Activated T-cell treated with anti-CD3 and anti-CD28 coated beads for 1 hour (primary cell): Measurements from ENCODE around the gene CRTAP.
"Not testable (repeated sequence)": the region's sequence is repeated elsewhere in the genome, so short reads cannot be mapped to it uniquely, and the experiment has no call there.

ENCODE experiments used
- DNase-seq: peaks from one replicate; pipeline ENCODE4 v3.0.0-alpha.2; 2020; ENCODE audit warnings: low read depth

CRTAP gene

DNA sequence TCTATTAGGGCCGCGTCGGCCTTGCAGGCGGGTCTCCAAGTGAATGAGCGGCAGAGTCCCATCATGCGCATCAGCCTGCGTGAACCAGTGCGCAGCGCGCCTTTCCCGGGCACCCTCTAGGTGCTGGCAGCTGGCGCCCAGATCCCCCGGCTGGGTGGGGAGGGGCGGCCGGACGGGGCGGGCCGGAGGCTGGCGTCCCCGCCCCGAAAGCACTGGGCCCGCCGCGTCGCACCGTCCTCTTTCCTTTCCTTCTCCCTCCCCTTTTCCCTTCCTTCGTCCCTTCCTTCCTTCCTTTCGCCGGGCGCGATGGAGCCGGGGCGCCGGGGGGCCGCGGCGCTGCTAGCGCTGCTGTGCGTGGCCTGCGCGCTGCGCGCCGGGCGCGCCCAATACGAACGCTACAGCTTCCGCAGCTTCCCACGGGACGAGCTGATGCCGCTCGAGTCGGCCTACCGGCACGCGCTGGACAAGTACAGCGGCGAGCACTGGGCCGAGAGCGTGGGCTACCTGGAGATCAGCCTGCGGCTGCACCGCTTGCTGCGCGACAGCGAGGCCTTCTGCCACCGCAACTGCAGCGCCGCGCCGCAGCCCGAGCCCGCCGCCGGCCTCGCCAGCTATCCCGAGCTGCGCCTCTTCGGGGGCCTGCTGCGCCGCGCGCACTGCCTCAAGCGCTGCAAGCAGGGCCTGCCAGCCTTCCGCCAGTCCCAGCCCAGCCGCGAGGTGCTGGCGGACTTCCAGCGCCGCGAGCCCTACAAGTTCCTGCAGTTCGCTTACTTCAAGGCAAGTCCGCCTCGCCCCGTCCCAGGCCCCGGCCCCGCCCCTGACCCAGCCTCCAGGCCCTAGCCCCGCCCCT is at the start of gene CRTAP:
Gene CRTAP, plus strand, starts transcription at position 243 of the 850 bp plus-strand sequence. Its CDS starts 64 bp downstream, at position 307.
- peak; percentile 79 for DNase-seq

DNA sequence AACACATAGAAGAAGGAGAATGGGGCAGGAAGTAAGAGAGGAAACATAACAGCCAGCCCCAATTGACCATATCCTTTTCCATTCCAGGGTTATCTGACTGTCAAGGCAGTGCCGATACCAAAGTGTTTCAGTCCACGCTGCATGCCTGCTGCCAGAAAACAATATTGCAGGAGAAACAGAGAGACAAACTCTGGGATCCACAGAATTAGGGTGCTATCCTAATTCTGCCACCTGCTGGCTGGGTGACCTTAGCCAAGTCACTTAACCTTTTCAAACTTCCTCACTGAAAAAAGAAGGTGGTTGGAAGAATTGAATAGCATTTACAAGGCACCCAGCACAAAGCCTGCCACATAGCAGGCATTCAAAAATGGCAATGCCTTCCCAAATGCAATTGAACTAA is 48.9 kb upstream of the CRTAP start:
- no peak for DNase-seq

DNA sequence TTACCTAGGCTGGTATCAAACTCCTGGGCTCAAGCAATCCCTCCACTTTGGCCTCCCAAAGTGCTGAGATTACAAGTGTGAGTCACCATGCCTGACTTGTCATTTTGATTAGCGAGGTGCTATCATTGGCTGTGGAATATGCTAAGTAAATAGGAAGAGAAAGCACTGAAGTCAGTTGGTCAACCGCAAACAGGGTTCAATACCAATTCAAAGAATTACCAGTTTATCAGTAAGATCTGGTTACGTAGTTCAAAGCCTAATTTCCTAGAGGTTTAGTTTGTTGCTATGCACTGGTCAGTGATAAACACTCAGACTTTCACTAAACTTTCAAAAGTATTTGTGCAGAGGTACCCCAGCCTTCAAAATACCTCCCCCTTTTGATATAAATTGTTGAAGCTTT is 46.3 kb upstream of the CRTAP start:
- no peak for DNase-seq

DNA sequence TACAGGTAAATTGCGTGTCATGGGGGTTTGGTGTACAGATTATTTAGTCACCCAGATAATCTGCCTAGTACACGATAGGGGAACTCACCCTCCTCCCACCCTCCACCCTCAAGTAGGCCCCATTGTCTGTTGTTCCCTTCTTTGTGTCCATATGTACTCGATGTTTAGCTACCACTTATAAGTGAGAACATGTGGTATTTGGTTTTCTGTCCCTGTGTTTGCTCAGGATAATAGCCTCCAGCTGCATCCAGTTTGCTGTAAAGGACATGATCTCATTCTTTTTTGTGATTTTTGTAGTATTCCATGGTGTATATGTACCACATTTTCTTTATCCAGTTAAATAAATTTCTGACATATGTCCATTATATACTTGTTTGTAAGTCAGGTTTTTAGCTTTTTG is 44.0 kb upstream of the CRTAP start:
- DNase-seq, result not testable (repeated sequence)

DNA sequence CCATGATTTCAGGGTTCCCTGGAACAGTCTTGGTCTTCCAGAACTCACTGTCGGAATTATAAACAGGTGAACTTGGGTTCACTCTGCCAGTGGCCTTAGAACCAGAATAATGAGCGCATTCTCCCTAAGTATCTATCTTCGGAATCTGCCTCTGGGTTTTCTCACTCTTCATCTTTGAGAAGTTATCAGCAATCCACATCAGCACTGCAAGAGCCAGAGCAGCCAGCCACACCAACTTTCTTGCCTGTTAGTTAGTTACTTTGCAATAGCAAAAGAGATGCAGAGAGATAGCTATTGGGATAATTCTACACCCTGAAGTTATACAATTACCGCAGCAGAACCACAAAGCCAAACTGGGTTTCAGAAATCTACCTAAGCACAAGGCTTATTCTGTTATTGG is 42.6 kb upstream of the CRTAP start:
- no peak for DNase-seq

DNA sequence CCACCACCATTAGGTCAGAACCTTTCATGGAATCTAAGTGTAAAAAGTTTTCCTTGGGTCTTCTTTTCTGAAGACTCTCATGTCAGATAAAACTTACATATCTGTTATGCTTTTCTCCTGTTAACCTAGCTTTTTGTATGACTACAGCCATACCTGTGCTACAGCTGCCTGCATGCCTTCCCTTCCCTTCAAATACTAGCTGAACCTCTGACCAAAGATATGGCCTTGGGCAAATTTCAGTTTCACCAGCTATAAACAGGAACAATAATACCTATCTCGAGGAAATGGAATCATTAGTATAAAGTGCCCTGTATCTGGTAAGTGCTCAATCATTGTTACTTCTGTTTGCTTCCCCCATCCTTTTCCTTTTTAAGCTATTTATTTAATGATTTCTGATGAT is 41.9 kb upstream of the CRTAP start:
- no peak for DNase-seq

DNA sequence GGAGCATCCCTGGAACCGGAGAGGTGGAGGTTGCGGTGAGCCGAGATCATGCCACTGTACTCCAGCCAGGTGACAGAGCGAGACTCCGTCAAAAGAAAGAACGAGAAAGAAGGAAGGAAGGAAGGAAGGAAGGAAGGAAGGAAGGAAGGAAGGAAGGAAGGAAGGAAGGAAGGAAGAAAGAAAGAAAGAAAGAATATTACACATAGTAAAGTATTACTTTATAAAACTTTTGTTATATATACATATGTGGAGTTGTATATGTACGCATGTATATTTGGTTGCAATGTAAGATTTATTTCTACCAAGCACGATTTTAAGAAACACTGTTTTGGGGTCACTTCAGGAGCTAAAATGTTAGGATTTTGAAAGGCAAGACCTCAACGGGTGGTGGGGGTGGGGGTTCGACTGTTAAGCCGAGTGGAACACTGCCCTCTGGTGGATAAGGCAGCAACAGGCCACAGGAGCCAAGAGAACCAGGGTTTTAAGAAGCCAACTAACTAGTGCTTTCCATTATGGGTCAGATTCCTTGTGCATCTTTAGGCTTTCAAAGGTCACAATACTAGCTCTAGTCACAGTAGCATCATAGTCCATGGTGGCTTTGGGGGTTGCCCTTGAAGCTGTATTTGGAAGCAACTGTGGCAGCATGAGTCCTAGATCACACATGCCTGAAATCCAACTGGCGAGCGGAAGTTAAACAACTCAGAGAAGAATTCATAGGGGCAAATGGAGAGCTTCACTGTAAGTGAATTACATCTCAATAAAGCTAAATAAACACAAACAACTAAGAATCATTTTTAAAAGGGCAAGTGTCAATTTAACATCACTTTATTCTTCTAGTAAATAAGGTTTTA is 39.4 kb upstream of the CRTAP start:
- DNase-seq, result peak; percentile 61

DNA sequence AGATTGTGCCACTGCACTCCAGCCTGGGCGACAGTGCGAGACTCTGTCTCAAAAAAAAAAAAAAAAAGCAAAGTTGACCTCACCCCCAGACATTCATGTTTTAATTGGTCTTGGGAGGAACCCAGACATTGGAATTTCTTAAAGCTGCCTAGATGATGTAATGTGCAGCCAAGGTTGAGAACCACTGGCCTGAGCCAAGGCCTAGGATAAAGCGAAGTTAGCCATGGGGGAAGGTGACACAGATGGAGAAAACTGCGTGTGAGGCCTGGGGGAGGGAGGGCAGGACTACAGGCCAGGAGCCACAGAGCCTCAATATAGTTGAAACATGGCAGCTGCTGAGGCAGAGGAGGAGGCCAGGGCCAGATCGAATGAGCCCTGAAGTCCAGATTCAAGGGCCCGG is 37.8 kb upstream of the CRTAP start:
- DNase-seq, result no peak

DNA sequence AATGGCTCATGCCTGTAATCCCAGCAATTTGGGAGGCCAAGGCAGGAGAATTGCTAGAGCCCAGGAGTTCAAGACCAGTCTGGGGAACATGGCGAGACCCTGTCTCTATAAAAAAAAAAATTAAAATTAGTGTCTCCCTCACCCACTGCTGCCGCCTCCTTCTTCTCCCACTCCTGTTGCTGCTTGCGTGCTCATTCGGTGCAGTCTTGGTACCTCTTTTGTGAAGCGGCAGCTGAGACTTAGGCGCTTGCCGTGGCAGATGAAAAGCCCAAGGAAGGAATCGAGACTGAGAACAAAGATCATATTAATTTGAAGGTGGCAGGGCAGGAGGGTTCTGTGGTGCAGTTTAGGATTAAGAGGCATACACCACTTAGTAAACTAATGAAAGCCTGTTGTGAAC is 36.9 kb upstream of the CRTAP start:
- DNase-seq, result no peak

DNA sequence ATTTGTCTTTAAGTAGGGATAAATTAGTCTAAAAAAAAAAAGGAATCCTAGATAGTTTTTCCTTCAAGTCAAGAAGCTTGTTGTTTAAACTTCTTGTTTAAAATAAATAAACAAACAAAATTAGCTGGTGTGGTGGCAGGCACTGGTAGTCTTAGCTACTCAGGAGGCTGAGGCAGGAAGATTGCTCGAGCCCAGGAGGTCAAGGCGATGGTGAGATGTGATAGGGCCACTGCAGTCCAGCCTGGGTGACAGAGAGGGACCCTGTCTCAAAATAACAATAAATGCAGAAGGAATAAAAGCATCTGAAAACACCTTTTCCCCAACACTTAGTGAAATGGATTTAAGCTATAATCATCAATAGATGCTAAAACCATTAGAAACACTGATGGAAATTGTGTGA is 35.8 kb upstream of the CRTAP start:
- no peak for DNase-seq

DNA sequence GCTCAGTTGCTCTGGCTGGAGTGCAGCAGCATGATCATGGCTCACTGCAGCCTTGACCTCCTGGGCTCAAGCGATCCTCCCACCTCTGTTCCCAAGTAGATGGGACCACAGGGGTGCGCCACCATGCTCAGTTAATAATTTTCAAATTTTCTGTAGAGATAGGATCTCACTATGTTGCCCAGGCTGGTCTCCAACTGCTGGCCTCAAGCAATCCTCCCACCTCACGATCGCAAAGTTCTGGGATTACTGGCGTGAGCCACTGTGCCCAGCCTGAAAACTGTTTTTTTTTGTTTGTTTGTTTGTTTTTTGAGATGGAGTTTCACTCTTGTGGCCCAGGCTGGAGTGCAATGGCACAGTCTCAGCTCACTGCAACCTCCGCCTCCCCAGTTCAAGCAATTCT is 34.0 kb upstream of the CRTAP start:
- DNase-seq, result not testable (repeated sequence)

DNA sequence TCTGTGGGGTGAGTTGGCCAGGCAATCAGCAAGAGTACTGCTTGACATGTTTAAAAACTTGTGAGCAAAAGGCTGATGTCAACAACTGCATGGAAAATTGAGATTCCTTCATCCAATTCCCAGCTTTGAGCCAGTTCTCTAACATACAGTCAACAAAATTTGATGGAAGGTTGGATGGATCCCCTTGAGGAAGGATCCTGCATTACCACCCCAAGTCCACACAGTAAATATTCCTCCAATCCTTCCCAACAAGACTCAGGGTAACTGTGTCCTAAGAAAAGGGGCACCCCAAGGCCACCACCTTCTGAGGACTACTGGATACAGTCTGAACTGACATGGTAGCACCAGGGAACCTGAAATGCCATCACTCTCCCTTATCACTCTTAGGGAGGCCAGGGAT is 32.0 kb upstream of the CRTAP start:
- DNase-seq, result no peak

DNA sequence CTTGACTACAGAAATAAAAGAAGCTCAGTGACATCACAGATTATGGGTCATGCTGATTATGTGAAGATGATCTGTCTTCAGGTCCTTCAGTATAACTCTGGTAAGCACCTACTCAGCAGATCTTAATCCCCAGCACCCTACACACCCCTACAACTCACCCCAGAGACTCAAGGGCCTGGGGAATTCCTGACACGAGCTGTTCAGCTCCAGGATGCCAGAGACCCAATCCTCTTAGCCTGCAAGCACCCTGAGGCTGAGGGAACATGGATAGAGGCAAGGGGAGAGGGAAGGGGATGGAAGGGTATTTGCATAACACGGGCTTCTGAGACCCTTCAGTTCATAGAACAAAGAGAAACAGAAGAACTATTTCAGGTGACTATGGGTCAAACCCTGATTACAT is 29.9 kb upstream of the CRTAP start:
- no peak for DNase-seq

DNA sequence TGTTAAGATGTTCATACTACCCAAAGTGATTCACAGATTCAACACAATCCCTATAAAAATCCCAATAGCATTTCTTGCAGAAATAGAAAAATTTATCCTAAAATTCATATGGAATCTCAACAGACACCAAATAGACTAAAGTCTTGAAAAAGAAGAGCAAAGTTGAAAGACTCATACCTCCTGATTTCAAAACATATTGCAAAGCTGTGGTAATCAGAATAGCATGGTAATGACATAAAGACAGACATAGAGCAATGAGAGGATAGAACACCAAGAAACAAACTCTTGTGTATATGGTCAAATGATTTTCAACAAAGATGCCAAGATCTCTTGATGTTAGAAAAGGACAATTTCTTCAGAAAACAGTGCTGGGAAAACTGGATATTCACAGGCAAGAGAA is 25.1 kb upstream of the CRTAP start:
- no peak for DNase-seq

DNA sequence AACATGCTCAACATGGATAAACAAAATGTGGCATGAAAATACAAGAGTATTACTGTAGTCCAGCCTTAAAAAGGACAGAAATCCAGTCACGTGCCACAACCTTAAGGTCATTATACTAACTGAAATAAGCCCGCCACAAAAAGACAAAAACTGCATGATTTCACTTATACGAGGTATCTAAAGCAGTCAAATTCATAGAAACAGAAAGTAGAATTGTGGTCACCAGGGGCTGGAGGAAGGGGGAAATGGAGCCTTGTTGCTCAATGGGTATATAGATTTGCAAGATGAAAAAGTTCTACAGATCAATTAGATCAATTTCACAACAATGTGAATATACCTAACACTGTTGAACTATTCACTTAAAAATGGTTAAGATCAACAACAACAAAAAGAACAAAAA is 24.3 kb upstream of the CRTAP start:
- DNase-seq, result no peak

DNA sequence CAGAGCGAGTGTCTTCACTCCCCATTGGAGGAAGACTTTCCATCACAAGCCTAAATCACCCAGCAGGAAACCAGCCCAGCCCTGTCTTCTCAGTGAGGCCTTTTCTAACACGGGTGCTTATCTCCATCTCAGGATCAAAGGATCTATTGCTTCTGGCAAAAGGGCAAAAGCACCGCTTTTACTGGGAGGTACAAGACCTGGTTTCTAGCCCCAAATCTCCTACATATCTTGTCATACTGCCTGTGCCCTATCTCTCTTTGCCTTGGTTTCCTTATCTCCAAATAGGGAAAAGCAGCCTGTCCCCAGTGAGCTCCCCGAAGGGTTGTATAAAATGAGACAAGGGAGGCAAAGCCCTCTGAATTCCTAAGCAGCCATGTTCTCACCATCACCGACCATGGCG is 22.1 kb upstream of the CRTAP start:
- DNase-seq, result no peak

DNA sequence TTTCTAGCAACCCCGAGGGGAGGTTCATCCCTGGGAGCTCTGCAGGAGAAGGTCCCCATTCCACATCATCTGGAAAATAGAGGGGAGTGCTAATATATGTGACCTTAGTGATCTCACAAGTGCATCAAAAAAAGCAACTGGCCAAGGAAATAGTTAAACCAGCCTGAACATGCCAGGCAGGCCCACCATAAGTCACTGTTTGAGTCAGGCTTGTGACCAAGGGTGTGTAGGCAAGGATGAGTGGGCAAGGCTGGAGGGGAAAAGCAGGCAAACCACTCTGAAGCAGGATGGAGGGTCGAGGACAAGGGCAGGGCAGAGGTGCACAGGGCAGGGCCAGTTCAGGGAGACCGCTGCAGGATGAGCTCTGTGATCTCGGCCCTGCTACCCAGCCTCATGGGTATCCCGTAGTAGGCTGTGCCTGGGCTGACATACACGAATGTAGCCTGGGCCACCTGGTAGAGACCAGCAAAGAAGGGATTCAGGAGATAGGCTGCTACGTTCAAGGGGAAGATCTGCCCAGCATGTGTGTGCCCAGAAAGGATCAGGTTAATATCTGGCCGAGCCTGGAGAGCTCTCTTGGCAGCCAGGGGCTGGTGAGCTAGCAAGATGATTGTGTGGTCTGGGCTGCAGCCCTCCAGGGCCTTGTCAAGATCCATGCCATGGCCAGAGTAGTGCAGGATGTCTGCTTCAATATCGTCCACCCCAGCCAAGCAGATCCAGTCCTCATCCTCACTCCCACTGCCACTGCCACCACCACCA is 21.1 kb upstream of the CRTAP start:
- no peak for DNase-seq

DNA sequence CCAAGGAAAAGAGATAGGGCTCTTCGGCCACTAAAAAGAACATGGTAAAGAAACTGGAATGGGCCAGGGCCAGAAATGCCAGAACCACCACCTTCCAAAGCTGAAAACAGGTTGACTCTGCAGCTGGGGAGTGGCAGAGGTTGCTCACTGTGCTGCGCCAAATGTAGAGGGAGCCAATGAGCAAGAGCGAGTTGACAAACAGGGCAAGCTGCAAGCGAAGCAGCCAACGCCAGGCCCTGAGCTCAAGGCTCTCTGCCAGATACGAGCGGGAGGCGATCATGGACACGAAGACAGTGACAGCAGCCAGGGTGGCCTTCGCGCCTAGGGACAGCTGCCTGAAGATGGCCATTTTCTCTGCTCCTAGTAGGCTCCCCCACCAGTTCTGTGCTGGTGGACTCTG is 20.0 kb upstream of the CRTAP start:
- DNase-seq, result no peak

DNA sequence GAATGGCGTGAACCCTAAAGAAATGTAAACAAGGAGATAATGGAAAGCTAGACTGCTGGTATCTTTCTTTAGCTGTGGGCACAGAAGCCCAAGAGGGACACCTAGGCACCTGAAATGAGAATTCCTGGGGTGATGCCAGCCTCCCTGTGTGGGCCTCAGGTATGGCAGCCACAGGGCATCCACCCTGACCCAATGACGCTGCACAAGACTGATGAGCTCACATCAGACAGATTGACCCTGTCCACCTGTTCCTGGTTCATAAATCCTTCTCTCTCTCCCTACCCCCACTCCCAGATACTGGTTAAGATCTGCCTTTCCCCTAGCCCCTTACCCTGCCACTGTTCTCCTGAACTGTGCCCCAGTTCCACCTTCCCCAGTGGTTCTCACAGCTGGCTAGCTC is 18.4 kb upstream of the CRTAP start:
- no peak for DNase-seq

DNA sequence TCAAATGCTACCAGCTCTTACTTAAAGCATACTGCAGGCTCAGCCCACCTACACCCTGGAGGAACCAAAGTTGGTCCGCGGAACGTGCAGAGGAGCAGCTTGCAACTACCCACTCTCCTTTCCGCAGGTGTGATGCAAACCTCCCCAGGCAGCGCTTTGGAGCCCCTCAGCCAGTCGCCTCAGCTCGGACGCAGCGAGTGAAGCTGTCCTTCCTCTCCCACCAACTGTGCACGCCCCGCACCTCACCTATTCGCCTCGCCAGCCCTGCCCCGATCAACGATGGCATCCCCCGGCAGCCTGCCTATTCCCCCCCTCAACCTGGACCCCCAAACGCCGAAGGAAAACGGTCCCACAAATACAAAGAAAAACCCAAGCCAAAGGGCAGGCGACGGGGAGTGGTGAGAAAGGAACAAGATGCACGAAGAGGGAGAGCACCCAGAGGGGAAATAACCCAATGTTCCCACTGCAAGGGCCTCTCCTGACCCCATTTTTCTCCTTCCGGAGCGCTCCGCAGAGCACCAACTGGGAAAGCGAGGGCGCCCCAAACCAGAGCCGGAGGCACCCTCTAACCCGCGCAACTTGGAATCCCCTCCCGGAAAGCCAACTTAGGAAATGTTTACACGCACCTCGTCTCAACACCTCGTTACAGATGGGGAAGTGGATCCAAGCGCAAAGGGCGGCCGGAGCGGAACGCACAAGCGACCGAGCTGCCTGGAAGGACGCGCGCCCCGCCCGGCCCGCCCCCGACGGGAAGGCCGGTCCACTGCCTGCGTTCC is 17.5 kb upstream of the CRTAP start:
- DNase-seq, result peak; percentile 16

DNA sequence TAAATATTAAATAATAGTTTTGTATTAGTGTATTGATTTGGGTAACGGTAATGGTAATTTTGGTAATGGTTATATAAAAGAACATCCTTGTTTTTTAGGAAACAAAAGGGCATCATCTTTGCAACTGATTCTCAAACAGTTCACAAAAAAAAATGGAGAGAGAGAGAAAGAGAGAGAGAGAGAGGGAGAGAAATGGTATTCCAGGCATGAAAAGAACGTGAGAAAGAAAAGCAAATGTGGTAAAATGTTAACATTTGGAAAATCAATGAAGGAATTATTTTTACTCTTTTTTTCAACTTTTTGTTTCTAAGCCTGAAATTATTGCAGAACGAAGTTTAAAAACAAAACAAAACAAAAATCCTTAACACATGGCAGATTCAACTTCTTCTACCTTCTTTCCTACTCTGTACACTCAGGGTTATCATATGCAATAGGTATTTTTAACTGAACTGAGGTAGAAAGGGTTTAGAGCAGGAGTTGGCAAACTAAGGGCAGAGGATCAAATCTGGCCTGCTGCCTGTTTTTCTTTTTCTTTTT is 14.6 kb upstream of the CRTAP start:
- DNase-seq, result no peak

DNA sequence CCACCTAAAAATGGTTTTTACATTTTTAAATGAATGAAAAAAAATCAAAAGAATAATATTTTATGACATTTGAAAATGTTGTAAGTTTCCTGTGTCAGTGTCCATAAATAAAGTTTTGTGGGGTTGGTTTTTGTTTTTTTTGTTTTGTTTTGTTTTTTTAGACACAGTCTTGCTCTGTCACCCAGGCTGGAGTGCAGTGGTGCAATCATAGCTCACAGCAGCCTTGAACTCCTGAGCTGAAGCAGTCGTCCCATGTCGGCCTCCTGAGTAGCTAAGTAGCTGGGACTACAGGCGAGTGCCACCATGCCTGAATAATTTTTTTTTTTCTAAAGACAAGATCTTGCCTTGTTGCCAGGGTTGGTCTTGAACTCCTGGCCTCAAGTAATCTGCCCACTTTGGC is 14.1 kb upstream of the CRTAP start:
- no peak for DNase-seq
